Small intestine (tissue), 7 donors: ENCODE data around the gene HTT. TPM values are rescaled to one million over a fixed set of nuclear protein-coding genes. Genes with fewer than 3 reads are reported as not detected.
A peak's percentile ranks its signal among the peaks of the same experiment; 100 is the strongest.
"Not testable (repeated sequence)": the region's sequence is repeated elsewhere in the genome, so short reads cannot be mapped to it uniquely, and the experiment has no call there.

Experiments used
- DNase-seq, 2 donors: peaks; one replicate each; pipeline versions ENCODE4 v3.0.0 to v3.0.0-alpha.2; 2013
- FAIRE-seq: peaks from 2 replicates; lab custom pipeline; 2012; peaks lifted over from hg19 to GRCh38; lab: Jason Lieb, UNC
- H3K27ac ChIP-seq, 3 donors: one replicate each; pipeline ENCODE4 v1.5.1; 2013; ENCODE audit warnings: low read length in 2 of 3, mild to moderate bottlenecking in 2 of 3, control low read depth in 1 of 3, inconsistent platforms in 1 of 3, low read depth in 1 of 3, moderate library complexity in 1 of 3
- H3K27me3 ChIP-seq, 3 donors: one replicate each; pipeline ENCODE4 v1.6.1; 2013; ENCODE audit warnings: low read length in 3 of 3, inconsistent platforms in 1 of 3; ENCODE audit not compliant: control insufficient read depth in 3 of 3, insufficient read depth in 3 of 3
- H3K36me3 ChIP-seq, 3 donors: one replicate each; pipeline ENCODE4 v1.6.1; 2013; ENCODE audit warnings: low read length in 3 of 3, inconsistent platforms in 1 of 3, low read depth in 1 of 3, mild to moderate bottlenecking in 1 of 3, moderate library complexity in 1 of 3; ENCODE audit not compliant: control insufficient read depth in 3 of 3, insufficient read depth in 2 of 3
- H3K4me1 ChIP-seq, 3 donors: one replicate each; pipeline ENCODE4 v1.6.1; 2013; ENCODE audit warnings: low read length in 2 of 3, inconsistent platforms in 1 of 3, low read depth in 1 of 3, mild to moderate bottlenecking in 1 of 3, moderate library complexity in 1 of 3; ENCODE audit not compliant: control insufficient read depth in 3 of 3, insufficient read depth in 2 of 3
- H3K4me3 ChIP-seq, 3 donors: one replicate each; pipeline ENCODE4 v1.5.1; 2013; ENCODE audit warnings: low read length in 3 of 3, control low read depth in 1 of 3, inconsistent platforms in 1 of 3, low read depth in 1 of 3, mild to moderate bottlenecking in 1 of 3, moderate library complexity in 1 of 3
- H3K9me3 ChIP-seq, 2 donors: one replicate each; pipeline ENCODE4 v1.6.1; 2013; ENCODE audit warnings: low read depth in 1 of 2, low read length in 1 of 2; ENCODE audit not compliant: control insufficient read depth in 2 of 2, insufficient read depth in 1 of 2
- WGBS, 3 donors: extraction: QIAGEN DNeasy Blood & Tissue Kit; methylation state at CpG; one replicate each; pipeline ENCODE4 v1.1.7; 2013; 5-methylcytosine and 5-hydroxymethylcytosine counted together
- polyA plus RNA-seq, 4 donors: library from polyadenylated mRNA; stranded (reverse) in 3 of 4; unstranded in 1 of 4; fragments of 200-250 nt in 3 of 4; fragments of 120-200 nt in 1 of 4; gene quantifications; one replicate each; pipeline versions ENCODE4 v1.2.1 to v1.2.3, GENCODE V29; 2013
- donor health status: healthy with polysubstance abuse.
- donor health status: control.
- donor health status: control.
- donor health status: Bipolar disorder and iron deficiency.
- donor health status: healthy.

Gene HTT
- polyA plus RNA-seq, 4 donors: 10.3 to 28.8 (median 14.8) TPM

DNA sequence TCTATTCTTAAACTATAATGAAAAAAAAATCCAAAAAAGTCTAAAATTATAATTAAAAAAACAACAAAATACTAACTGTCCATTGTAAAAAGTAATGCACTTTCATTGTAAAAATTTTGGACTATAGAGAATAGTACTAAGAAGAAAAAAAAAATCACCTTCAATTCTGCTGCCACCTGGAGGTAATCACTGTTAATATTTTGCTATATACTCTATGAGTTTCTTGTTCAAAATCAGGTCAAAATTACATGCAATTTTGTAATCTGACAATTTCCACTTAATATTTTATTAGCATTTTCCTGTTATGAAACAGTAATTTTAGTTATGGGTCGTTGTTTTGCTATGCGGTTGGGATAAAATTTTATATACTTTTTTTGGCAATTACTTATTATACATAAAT is 62.0 kb downstream of the HTT start:
- H3K4me1 ChIP-seq: no peaks in the 10 kb centered on the region
- DNase-seq: no peak
- H3K9me3 ChIP-seq: no peaks in the 10 kb centered on the region
- peaks cover 6 to 58% (median 24%) of the 10 kb centered on the region in 3 donors for H3K36me3 ChIP-seq
- FAIRE-seq: peak; percentile 62
- H3K4me3 ChIP-seq: no peak overlapping the region
- H3K27me3 ChIP-seq: no peaks in the 10 kb centered on the region
- WGBS, 3 donors: 91 to 97% (median 93%) methylated on average over 2 of the region's 2 CpGs
- no peak overlapping the region for H3K27ac ChIP-seq

DNA sequence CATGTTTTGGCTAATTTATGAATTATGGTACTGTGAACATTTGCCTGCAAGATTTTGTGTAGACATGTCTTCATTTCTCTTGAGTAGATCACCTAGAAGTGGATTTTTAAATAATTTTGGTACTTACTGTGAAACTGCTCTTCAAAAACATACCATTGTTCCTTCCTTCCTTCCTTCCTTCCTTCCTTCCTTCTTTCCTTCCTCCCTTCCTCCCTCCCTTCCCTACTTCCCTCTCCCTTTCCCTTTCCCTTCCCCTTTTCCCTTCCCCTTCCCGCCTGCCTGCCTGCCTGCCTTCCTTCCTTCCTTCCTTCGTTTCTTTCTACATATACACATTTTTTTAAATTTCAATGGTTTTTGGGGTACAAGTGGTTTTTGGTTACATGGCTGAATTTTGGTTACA is 63.4 kb downstream of the HTT start:
- no peak overlapping the region for H3K4me3 ChIP-seq
- H3K36me3 ChIP-seq: peaks cover 3 to 54% (median 26%) of the 10 kb centered on the region in 3 donors
- 82 to 87% (median 87%) methylated on average over 2 of the region's 2 CpGs for WGBS, 3 donors
- H3K9me3 ChIP-seq: no peaks in the 10 kb centered on the region
- H3K27me3 ChIP-seq: no peaks in the 10 kb centered on the region
- no peaks in the 10 kb centered on the region for H3K4me1 ChIP-seq
- DNase-seq (no peak), FAIRE-seq (no peak)
- no peak overlapping the region for H3K27ac ChIP-seq

DNA sequence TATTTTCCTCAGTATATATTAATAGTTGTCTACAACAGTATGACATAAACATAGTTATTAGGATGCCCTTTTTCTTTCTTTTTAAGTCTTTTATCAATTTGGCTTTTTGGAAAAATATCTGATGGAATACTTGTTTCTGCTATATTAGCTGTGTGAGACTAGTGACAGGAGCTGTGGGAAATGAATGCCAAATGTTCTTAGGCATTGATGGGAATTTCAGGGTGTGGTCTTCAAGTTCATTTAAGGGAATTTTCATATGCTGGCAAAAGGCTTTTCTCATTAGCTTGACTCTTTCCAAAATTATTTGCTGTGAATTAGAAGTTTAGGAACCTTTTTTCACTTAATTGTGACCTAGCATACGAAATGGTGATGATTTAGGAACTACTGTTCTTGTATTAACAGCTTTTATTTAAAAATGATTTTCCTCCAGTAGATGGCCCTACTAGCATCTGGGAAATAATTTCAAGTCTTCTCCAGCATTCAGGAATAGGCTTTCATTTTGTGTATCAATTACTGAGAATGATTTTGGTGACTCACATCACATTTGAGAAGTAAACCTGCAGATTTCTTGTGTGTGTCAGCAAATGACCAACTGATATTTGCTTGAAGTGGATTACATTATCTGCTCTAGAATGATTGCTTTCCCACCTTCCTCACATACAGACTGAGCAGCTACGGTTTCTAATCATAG is 70.9 kb downstream of the HTT start:
- no peak for DNase-seq

DNA sequence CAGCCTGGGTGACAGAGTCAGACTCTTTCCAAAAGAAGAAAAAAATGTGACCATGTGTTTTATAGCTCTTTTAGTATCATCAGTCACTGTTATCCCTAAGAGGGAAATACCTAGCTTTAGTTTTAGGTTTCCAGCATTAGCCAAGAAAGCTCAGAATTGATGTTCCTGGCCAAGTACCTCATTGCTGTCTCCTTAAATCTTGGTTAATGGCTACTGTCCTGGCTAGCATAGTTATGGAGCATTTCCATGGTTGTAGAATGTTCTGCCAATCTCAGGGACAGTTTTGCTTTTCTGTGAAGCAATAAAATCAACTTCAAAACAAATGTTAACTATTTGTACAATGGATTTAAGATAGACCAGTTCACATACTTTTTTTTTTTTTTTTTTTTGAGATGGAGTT is 74.4 kb downstream of the HTT start:
- no peak for DNase-seq
- Histone ChIP-seq H3K27me3 (no peaks in the 10 kb centered on the region), H3K4me1 (no peaks in the 10 kb centered on the region), H3K36me3 (peaks cover 13 to 67% (median 21%) of the 10 kb centered on the region in 3 donors), H3K9me3 (no peaks in the 10 kb centered on the region), H3K27ac (no peak overlapping the region), H3K4me3 (no peak overlapping the region)
- FAIRE-seq: no peak

More for the DNA sequence above, 70.9 kb downstream of the HTT start:
- H3K27me3 ChIP-seq: no peaks in the 10 kb centered on the region
- H3K9me3 ChIP-seq: no peaks in the 10 kb centered on the region
- no peak for FAIRE-seq
- H3K4me3 ChIP-seq: no peak overlapping the region
- H3K36me3 ChIP-seq: peaks cover 13 to 50% (median 28%) of the 10 kb centered on the region in 3 donors
- H3K4me1 ChIP-seq: no peaks in the 10 kb centered on the region
- 88 to 92% (median 91%) methylated on average over 2 of the region's 2 CpGs for WGBS, 3 donors
- no peak overlapping the region for H3K27ac ChIP-seq

DNA sequence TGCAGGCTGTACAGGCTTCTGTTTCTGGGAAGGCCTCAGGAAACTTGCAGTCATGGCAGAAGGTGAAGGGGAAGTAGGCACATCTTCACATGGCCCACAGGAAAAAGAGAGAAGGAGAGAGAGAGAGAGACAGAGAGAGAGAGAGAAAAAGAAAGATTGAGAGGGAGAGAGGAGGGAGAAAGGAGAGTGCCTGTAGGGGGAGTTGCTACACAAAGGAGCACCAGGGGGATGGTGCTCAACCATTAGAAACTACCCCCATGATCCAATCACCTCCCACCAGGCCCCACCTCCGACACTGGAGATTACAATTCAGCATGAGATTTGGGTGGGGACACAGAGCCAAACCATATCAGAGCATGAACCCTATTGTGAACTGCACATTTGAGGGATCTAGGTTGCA is 76.8 kb downstream of the HTT start:
- DNase-seq, H3K4me1 ChIP-seq, FAIRE-seq, H3K4me3 ChIP-seq, H3K9me3 ChIP-seq, H3K27ac ChIP-seq, H3K27me3 ChIP-seq: not testable (repeated sequence)
- H3K36me3 ChIP-seq: peaks cover 12 to 76% (median 22%) of the 10 kb centered on the region in 3 donors
- 68 to 86% (median 76%) methylated on average over 1 of the region's 1 CpG for WGBS, 3 donors

DNA sequence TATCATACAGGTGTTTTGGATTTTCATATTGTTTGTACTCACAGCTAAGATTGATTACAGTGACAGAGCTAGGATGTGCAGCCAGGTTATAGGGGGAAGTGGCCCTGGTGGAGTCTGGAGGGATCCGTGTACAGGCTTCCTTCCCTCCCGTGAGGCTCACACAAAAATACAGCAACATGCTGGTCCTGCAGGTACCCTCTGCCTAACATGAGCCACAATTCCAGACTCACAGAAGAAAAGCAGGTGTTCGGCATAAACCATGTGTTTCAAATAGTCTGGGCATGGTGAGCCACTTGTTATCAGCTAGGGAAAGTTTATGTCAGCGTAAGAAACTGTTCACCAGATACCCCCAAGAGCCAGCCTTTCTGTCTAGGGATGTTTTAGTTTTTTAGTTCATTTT is 82.9 kb downstream of the HTT start:
- Histone ChIP-seq H3K4me1 (no peaks in the 10 kb centered on the region), H3K27me3 (no peaks in the 10 kb centered on the region), H3K27ac (no peak overlapping the region), H3K9me3 (no peaks in the 10 kb centered on the region), H3K4me3 (no peak overlapping the region), H3K36me3 (peaks cover 11 to 53% (median 14%) of the 10 kb centered on the region in 3 donors)
- DNase-seq: no peak
- FAIRE-seq: no peak
- WGBS, 3 donors: 89 to 91% (median 90%) methylated on average over 4 of the region's 4 CpGs

DNA sequence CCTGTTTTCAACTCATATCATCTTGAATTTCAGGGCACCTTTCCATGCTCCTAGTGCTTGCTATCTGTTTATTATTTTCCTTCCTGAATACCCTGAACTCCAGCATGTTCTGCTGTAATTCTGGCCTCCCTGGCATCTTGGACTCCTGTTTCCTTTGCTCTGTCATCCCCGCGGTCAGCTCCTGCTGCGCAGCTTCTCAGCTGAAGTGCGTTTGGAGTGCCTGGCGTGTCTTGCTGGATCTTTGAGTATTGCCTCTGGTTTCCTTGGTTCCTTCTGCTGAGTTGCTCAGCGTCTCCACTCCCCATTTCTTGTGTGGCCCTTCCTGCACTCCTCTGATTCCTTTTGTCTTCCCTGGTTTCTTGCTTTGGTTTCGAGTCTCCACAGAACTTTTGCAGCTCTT is 84.4 kb downstream of the HTT start:
- H3K36me3 ChIP-seq: peaks cover 11 to 39% (median 14%) of the 10 kb centered on the region in 3 donors
- no peak for FAIRE-seq
- H3K9me3 ChIP-seq: no peaks in the 10 kb centered on the region
- WGBS, 3 donors: 91 to 95% (median 94%) methylated on average over 7 of the region's 7 CpGs
- DNase-seq: no peak
- H3K27ac ChIP-seq: no peak overlapping the region
- no peaks in the 10 kb centered on the region for H3K27me3 ChIP-seq
- H3K4me3 ChIP-seq: no peak overlapping the region
- no peaks in the 10 kb centered on the region for H3K4me1 ChIP-seq

DNA sequence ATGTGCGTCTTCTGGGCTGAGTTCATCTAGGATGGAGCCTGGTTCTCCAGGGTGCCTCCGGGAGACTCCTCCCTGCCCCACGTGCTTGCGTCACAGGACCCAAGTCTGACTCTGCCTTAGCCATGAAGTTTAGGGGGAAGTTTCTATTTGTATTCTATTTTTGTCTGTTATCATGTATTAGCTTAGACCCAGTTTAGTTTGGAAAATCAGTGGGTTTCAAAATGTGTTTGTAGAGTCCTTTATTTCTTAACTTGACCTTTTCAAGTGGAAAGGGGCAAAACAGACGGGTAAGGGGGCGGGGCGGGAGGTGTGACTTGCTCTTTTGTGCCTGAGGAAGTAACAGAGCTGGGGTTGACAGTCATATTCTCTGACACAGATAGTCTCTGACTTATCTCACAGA is 86.0 kb downstream of the HTT start:
- H3K27me3 ChIP-seq: no peaks in the 10 kb centered on the region
- DNase-seq (no peak), FAIRE-seq (no peak)
- no peak overlapping the region for H3K27ac ChIP-seq
- no peak overlapping the region for H3K4me3 ChIP-seq
- 90 to 96% (median 92%) methylated on average over 7 of the region's 7 CpGs for WGBS, 3 donors
- H3K4me1 ChIP-seq: no peaks in the 10 kb centered on the region
- peaks cover 10 to 27% (median 11%) of the 10 kb centered on the region in 3 donors for H3K36me3 ChIP-seq
- H3K9me3 ChIP-seq: no peaks in the 10 kb centered on the region

DNA sequence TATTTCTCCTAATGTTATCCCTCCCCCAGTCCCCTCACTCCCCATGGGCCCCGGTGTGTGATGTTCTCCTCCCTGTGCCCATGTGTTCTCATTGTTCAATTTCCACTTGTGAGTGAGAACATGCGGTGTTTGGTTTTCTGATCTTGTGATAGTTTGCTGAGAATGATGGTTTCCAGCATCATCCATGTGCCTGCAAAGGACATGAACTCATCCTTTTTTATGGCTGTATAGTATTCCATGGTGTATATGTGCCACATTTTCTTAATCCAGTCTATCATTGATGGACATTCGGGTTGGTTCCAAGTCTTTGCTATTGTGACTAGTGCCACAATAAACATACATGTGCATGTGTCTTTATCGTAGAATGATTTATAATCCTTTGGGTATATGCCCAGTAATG is 86.6 kb downstream of the HTT start:
- 93 to 97% (median 94%) methylated on average over 4 of the region's 4 CpGs for WGBS, 3 donors
- not testable (repeated sequence) for FAIRE-seq, H3K4me3 ChIP-seq, DNase-seq, H3K4me1 ChIP-seq, H3K9me3 ChIP-seq, H3K27me3 ChIP-seq, H3K27ac ChIP-seq
- H3K36me3 ChIP-seq: peaks cover 8 to 24% (median 11%) of the 10 kb centered on the region in 3 donors
